HG02623 (cell line): ENCODE data around the gene PRKACG.
A peak's percentile ranks its signal among the peaks of the same experiment; 100 is the strongest.
"Not testable (repeated sequence)": the region's sequence is repeated elsewhere in the genome, so short reads cannot be mapped to it uniquely, and the experiment has no call there.

Experiments
- ATAC-seq: cut with Tn5 transposase; IDR thresholded peaks from one replicate; pipeline ENCODE4 v1.9.1; 2021; ENCODE audit warnings: moderate library complexity; ENCODE audit not compliant: unreplicated experiment

Gene PRKACG

DNA sequence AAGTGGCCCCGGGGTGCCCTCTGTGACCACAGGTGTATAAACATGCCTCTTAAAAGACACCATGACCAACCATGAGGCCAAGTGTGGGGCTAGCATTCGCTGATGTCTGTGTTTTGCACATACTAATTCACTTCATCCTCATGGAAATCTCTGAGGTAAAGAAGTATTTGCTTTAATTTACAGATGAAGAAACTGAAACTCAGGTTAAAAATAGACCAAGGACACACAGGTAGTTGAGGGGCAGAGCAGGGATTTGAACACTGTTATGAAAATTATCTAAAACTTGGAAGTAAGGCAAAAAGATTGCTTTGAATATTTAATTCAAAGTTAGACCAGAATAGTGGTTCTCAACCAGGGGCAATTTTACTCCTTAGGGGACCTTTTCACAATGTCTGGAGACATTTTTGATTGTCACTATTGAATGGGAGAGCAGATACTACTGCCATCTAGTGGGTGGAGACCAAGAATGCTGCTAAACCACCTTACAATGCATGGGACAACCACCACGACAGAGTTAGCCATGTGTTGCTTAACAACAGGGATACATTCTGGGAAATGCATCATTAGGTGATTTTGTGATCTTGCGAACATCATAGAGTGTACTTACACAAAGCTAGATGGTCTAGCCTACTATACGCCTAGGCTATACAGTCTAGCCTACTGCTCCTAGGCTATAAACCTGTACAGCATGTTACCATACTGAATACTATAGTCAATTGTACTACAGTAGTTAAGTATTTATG lies 13.6 kb upstream of the PRKACG start:
- peak; percentile 65 for ATAC-seq

DNA sequence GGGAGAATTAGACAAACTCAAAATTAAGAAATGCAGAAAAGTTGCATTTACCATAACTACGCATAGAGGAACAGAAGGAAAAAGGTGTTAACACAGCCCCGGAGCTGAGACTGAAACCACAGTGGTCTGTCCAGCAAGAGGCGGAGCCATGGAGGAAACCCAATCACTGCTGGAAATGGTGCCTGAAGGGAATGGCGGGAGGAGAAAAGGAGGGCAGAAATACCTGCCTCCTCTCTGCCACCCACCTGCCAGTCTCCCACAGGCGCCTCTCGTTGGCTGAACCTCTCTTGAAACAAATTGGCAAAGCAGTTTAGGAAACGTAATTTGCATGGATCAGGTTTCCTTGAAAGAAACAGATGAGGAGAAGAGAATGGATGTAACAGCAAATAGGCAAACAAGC lies 9.7 kb upstream of the PRKACG start:
- no peak for ATAC-seq

DNA sequence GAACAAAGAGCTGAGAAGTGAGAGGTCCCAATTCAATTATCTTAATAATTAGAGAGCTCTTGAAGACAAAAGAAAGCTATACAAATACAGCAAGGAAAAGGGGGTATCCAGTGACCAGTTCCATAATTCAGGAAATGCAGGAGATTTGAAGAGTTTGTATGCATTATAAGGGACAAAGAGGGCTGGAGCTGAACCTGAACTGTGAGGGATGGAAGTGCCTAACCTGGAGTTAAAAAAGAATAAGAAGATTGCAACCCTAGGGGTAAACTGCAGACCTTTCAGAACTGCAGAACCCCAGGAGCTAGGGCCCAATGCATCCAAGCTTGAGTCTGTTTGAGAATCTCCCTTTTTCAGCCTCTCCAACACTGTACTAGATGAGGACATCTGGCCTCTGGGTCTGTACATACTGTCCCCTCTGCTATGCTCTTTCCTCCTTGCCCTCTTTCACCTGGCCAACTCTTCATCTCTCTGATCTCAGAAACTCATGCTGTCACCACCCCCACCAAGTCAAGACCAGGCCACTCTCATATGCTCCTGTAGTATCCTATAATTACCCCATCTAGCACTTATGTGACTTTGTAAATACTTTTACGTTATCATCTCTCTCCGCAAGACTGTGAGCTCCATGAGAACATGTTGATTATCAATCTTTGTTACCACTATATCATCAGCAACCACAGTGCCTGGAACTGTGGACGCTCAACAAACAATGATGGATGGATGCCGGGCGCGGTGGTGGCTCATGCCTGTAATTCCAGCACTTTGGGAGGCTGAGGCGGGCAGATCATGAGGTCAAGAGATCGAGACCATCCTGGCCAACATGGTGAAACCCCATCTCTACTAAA lies 6.6 kb upstream of the PRKACG start:
- ATAC-seq = no peak

DNA sequence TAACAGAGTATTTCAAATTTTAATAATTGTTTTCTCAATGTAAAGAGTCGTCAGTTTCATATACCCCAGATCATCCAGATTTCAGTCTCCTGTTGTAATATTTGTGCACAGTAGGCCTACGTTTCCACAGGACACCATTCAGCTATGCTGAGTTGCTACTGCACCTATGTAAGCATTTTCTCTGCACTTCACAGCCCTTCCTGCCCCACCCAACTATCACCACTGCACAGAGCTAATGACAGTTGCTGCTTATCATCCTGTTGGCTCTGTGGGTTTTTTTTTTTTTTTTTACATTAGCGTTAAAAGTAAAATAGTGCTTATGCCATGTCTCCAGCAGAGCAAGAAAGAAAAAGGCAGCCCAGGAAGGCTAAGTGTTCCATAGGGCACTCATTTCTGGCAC lies 5.9 kb upstream of the PRKACG start:
- no peak for ATAC-seq

DNA sequence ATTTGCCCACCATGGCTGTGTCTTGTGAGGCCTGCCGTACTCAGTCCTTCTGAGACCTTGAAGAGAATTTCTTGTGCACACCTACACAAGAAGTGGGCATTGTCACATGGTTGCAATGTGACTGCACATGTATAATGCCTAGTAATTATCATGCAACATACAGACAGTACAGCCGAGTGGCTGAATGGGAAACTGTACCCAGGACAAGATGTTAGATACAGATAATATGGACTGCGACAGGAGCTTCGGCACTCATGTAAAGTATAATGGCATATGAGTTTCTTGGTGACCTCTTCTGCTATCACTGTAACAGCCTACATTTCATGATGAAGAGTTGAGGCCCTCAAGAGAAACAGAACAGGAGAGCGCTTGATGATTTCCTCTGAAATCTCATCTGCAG lies 4.8 kb upstream of the PRKACG start:
- ATAC-seq = no peak

DNA sequence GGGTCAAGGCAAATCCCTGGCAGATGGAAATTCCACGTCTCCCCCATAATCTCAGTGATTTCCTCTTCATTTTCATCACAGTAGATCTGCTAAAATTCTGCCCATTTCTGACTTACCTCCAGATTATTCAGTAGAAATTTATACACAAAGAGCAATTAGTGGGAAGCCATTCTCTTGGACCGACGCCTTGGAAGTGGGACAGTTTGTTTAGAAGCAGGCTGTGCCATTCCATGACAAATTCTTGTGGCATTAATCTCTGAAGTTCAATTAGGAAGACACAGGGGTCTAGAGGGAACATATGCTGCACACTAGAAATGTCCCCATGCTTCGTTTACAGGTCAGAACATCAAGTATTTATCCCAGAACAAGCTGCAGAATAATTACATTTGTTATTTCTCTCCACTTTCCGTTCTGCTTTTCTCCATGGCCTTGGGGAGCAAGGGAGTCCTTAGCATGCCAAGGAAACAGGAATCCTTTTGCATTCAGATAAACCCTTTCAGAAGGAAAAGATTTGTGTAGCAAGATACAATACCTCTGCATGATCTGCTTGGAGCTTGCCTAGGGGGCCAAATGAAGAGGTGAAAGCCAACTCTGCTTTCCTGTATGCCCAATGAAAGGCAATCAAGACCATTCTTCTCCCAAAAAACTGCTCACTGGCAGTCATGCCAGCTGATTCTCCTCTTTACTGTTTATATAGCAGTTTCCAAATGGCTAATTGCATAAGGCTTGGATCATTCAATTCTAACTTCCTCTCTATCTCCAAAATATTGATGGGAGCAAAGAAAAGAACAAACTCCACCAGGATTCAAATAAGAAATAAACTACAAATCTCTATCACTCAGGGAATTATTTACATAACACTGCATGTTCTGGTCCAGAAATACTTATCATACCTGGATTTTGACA lies 2.5 kb upstream of the PRKACG start:
- no peak for ATAC-seq

DNA sequence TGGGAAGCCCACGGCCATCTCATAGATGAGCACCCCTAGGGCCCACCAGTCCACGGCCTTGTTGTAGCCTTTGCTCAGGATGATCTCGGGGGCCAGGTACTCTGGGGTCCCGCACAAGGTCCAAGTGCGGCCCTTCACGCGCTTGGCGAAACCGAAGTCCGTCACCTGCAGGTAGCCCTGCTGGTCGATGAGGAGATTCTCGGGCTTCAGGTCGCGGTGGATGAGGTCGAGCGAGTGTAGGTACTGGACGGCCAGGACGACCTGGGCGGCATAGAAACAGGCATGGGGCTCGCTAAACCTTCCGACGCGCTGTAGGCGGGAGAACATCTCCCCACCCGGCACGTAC lies 558 bp downstream of the PRKACG start:
- ATAC-seq = no peak

DNA sequence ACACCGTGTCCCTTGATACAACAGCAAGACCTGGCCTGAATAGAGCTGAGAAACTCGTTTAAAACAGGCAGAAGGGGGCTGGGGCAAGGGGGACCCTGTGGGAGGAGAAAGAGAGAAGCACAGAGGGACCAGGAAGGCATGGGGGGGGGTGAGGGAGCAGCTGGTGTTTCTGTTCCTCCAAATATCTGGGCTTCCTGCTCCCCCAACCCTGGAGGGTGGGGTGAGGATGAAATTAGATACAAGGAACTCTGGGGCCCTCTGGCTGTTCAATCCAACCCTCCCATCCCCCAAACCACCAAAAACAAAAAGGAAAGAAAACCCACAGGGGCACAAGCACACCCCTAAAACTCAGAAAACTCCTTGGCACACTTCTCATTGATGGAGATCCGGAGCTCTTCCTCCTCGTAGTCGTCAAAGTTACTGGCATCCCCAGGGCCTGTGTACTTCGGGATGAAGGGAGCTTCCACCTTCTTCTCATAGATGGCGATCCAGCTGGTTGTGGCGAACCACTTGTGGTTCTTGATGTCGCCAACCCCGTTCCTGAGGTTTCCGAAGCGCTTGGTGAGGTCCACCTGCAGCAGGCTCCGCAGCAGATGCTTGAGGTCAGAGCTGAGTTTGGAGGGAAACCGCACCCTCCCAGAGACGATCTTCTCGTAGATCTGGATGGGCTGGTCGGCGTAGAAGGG lies 1.1 kb downstream of the PRKACG start:
- no peak for ATAC-seq

DNA sequence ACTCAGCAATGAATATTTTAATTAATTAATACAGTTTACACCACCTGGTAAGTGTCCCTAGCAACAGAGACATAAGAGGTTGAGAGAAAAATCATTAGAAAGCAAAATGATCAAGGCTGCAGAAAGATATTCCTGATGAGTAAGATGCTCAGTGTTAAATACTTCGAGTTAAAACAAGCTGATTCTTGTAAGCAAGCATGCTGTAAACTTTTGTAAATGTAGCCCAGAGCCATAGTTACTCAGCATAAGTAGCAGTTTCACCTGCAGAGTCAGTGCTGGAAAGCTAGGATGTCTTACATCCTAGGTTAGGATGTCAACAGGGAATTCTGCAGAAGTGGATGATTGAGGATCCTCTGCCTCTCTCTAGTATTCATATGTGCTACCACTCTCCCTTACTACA lies 4.2 kb downstream of the PRKACG start:
- ATAC-seq = no peak

DNA sequence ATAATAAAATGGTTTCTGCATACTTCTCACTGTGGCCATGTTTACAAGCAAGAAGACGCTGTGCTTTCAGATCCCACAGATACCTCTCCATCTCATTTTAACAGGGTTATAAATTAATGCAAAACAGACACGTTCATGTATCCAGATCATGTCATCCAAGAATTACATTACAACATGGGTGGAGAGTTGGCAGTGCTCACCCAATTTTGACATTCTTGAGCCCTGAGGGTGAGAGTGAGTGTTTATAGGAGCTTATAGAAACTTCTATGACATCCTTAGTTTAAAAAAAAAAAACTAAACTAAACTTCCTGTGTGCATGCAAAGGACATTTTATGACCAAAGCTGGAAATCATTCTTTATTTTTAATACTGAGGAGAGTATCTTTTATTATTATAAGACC lies 9.1 kb downstream of the PRKACG start:
- no peak for ATAC-seq

DNA sequence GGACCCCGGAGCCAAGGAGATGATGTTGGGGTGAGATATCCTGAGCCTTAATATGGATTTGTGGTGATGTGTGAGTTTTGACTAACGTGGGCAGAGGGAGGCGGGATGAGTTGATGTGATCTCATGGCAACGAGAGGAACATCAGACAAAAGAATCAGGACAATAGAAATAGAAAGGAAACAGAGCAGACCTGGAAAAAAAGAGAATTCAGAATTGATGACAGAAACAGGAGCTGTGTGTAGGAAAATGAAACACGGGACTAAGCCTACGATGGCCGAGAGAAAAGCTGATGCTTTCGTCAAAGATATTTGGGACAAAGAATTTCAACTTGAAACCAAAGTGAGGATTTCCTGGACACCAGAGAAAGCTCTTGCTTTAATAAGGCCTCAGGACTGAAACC lies 10.9 kb downstream of the PRKACG start:
- ATAC-seq = no peak

DNA sequence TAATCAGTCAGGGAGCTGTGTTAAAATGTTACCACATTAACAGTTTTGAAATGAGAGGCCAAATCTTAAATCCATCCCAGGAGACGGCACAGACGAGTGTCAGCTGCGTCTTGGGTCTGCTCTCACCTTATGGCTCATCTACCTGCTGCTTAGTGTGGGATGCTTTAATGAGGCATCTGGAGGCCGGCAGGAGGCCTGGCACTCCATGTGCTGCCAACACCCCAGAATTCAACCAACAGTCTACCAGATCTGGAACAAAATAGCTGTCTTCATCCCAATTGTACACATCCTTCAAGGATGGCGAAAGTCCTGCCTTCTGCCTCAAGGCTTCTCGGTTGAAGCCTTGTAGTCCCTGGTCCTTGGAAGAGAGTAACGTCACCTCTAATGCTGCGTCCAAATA lies 12.0 kb downstream of the PRKACG start:
- ATAC-seq = no peak

DNA sequence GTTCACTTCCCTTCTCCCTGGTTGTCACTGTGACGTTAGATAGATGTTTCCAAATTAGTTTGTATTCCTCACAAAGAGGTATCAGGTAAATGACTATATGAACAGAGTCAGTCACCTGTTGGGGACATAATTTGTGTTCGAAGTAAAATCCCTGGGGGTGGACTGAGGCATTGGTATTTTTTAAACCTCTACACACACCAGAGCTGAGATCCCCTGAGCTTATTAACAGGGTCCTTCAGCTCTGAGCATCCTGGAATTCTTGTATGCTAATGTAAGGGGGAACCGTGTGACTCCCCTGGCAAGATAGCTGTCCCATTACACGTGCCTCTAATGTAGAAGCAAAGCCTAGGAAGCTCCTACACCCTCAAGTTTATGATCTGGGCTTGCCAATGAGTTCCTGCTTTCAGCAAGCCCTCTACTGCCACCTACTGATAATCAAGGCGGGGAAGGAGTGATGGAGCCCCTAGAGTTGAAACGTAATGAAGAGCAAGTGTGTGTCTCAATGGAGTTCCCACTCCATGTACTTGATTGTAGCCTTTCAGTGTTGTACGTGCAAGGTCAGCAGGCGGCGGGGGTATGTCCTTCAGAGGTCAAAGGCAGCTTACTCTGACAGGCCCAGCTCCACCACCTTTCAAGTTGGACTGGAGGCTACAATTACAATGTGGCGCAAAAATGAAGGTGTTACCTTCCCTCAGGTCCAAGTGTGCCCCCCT lies 14.4 kb downstream of the PRKACG start:
- peak; percentile 83 for ATAC-seq

DNA sequence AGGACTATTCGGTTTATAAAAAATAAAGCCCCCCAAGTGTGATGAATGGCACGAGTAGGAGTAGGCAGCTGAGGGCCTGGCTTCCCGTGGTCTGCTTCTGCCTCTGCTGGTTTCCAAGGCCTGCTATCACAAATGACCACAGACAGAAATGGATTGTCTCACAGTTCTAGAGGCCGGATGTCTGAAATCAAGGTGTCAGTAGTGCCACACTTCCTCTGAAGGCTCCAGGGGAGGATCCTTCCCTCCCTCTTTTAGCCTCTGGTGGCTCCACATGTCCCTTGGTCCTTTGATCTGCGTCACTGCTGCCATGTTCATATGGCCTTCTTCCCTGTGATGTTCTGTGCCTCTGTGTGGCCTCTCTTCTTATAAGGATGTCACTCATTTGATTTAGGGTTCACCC lies 15.1 kb downstream of the PRKACG start:
- no peak for ATAC-seq

DNA sequence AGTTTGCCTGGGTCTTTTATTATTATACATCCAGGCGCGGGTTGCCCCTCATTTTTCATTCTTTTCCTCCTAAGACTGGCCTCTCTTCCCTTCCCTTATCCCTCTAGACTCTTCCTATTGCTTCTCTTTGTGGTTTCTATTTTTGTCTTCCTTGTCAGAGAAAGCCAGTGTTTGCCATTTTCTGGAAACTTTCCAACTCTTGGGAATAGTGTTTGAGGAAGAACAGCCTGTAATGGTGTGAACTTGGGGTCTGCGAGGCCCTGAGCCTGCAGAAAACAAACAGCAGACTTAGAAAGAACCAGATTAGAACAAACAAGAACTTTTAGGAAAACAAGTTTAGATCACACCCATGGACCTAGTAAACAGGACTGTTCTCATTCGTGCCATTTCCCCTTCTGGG lies 15.5 kb downstream of the PRKACG start:
- ATAC-seq = no peak

DNA sequence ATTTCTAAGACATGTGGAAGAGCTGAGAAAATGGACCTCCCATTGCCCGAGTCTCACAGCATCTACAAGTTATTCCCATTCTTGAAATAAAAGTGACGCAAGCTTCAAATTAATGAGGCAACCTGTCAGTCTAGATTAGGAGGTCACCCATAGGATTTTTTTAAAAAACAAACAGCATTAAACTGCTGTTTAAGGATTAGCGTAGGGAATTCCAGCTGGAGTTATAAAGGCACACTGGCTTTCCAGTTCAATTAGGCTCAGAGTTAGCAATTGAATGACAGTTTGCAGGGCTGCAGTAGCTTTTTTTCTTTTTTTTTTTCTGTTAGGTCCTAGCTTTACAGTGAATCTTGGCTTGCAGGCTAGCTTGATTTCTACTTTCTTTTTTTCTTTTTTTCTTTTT lies 16.2 kb downstream of the PRKACG start:
- no peak for ATAC-seq

DNA sequence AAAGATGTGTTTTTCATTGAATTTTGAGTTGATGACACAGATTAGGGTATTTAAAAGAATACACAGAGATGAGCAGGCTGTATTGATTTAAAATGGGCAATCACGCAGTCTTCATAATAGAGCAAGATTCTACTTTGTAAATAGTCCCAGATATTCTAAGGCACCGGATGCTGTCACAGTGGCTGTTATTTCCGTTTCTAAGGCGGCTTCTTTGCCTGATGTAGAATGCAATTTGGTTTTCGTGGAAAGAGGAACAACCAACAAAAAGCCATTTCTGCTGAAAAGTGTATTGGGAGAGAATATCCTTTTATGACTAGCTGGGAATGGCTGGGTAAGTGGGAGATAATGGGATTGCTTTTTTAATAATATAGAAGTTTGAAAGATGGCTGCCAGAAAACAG lies 17.5 kb downstream of the PRKACG start:
- ATAC-seq = no peak

DNA sequence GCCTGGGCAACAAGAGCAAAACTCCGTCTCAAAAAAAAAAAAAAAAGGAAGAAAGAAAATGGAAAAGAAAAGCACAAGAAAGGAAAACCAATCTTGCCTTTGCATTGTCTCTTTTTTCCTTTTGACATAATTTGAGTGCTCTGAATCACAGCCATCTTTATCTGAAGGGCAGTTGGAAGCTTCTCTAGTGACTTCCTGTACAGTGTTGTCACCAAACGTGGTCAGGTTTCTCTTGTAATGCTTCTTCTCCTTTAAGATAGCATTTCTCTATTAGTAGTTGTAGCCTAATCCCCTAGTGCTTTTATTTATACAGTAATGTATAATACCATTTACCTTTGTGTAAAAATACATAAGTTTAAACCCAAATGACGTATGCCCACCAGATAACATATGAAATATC lies 18.1 kb downstream of the PRKACG start:
- no peak for ATAC-seq

DNA sequence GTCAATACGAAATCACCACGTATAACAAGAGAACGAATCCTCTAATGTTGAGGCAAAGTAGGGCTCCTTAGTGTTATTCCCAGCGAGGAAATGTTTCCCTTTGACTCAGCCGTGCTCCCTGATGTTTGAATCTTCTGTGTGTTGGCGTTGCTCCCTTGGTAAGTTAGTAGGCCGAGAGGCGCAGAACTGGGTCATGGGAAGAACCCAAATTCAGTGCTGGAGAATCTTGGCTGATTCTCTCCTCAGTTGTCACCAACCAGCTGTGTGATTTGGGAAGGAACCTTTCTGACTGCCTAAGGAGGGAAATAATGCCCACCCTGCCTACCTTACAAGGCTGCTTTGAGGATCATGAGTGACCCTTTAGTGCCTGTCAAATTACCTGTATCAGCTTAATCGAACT lies 22.5 kb downstream of the PRKACG start:
- no peak for ATAC-seq

DNA sequence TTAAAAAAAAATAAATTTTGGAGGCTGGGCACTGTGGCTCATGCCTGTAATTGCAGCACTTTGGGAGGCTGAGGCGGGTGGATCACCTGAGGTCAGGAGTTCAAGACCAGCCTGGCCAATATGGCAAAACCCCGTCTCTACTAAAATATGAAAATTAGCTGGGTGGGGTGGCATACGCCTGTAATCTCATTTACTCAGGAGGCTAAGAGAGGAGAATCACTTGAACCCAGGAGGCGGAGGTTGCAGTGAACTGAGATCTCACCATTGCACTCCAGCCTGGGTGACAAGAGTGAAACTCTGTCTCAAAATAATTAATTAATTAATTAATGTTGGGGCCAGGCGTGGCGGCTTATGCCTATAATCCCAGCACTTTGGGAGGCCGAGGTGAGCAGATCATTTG lies 27.0 kb downstream of the PRKACG start:
- ATAC-seq = not testable (repeated sequence)
